ENCODE data around the gene ACKR2. TPM values are rescaled to one million over a fixed set of nuclear protein-coding genes. Genes with fewer than 3 reads are reported as not detected.

The ACKR2 gene
- polyA plus RNA-seq, 1 donor (not counting 4 experiments of a cell fraction or from before 2014, with no cell fraction given) = 0.22 TPM

- FAIRE-seq (peak; percentile 94), DNase-seq (ENCODE audit: low read depth, low spot score) (peak; percentile 81)
- H3K27ac ChIP-seq (ENCODE audit: control insufficient read depth, insufficient read depth, low read length) = peak overlapping the region; percentile 69
- no peaks in the 10 kb centered on the region for H3K9me1 ChIP-seq (ENCODE audit: control insufficient read depth, extremely low read depth, insufficient read depth, low read length)
- no peaks in the 10 kb centered on the region for H3K9me3 ChIP-seq (ENCODE audit: control insufficient read depth, low read depth, low read length)
- dilution Hi-C loops (cut with MboI; ENCODE audit: extremely low pct_ligation_motif_present, low sequenced_read_pairs) = no loop called here
- H3K79me2 ChIP-seq (ENCODE audit: control insufficient read depth, insufficient read depth, low read length) = no peaks in the 10 kb centered on the region
- peak overlapping the region in 2 of 3 experiments; percentile 28 to 45 for H3K4me3 ChIP-seq (ENCODE audit: control insufficient read depth in 2 of 3, extremely low read depth in 1 of 3, insufficient read depth in 2 of 3, low read depth in 1 of 3, low read length in 3 of 3)
- TF ChIP-seq, protein P1, sequence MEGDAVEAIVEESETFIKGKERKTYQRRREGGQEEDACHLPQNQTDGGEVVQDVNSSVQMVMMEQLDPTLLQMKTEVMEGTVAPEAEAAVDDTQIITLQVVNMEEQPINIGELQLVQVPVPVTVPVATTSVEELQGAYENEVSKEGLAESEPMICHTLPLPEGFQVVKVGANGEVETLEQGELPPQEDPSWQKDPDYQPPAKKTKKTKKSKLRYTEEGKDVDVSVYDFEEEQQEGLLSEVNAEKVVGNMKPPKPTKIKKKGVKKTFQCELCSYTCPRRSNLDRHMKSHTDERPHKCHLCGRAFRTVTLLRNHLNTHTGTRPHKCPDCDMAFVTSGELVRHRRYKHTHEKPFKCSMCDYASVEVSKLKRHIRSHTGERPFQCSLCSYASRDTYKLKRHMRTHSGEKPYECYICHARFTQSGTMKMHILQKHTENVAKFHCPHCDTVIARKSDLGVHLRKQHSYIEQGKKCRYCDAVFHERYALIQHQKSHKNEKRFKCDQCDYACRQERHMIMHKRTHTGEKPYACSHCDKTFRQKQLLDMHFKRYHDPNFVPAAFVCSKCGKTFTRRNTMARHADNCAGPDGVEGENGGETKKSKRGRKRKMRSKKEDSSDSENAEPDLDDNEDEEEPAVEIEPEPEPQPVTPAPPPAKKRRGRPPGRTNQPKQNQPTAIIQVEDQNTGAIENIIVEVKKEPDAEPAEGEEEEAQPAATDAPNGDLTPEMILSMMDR (optimal IDR thresholded peaks at IDR 0.05 in 1 of 3, IDR thresholded peaks at IDR 0.05 in 1 of 3, conservative IDR thresholded peaks at IDR 0.05 in 1 of 3; ENCODE audit: extremely low read depth in 1 of 3, insufficient read depth in 2 of 3, low read length in 3 of 3) = no peak
- no peak for TF ChIP-seq EZH2 (IDR thresholded peaks at IDR 0.05; ENCODE audit: low read length)
- peaks cover 21% of the 10 kb centered on the region for H3K4me1 ChIP-seq (ENCODE audit: control insufficient read depth, extremely low read depth, insufficient read depth, low read length)
- peak overlapping the region; percentile 22 for H3K9ac ChIP-seq (ENCODE audit: control insufficient read depth, extremely low read depth, insufficient read depth, low read length)
- H3K4me2 ChIP-seq (ENCODE audit: control insufficient read depth, extremely low read depth, insufficient read depth, low read depth, low read length) = peak overlapping the region; percentile 80
- H4K20me1 ChIP-seq (ENCODE audit: control insufficient read depth, extremely low read depth, insufficient read depth, low read length) = no peaks in the 10 kb centered on the region
- H2AFZ ChIP-seq (ENCODE audit: control insufficient read depth, low read length) = peak overlapping the region; percentile 62
- no peaks in the 10 kb centered on the region for H3K27me3 ChIP-seq (ENCODE audit: control insufficient read depth, extremely low read depth, insufficient read depth, low read length)
- no peaks in the 10 kb centered on the region for H3K36me3 ChIP-seq (ENCODE audit: control insufficient read depth in 2 of 2, extremely low read depth in 1 of 2, insufficient read depth in 2 of 2, low read length in 2 of 2)
Measured at GRCh38 chr3:42823351-42823750, 14.1 kb downstream of the ACKR2 start.

GRCh38 chr3:42826141-42826540, 16.9 kb downstream of the ACKR2 start:
- dilution Hi-C loops (cut with MboI; ENCODE audit: extremely low pct_ligation_motif_present, low sequenced_read_pairs) = no loop called here
- no peaks in the 10 kb centered on the region for H3K36me3 ChIP-seq (ENCODE audit: control insufficient read depth in 2 of 2, extremely low read depth in 1 of 2, insufficient read depth in 2 of 2, low read length in 2 of 2)
- H3K27ac ChIP-seq (ENCODE audit: control insufficient read depth, insufficient read depth, low read length) = no peak overlapping the region
- H3K9ac ChIP-seq (ENCODE audit: control insufficient read depth, extremely low read depth, insufficient read depth, low read length) = no peak overlapping the region
- no peak overlapping the region for H2AFZ ChIP-seq (ENCODE audit: control insufficient read depth, low read length)
- no peaks in the 10 kb centered on the region for H3K79me2 ChIP-seq (ENCODE audit: control insufficient read depth, insufficient read depth, low read length)
- FAIRE-seq (no peak), DNase-seq (ENCODE audit: low read depth, low spot score) (no peak)
- H3K9me3 ChIP-seq (ENCODE audit: control insufficient read depth, low read depth, low read length) = no peaks in the 10 kb centered on the region
- no peaks in the 10 kb centered on the region for H3K27me3 ChIP-seq (ENCODE audit: control insufficient read depth, extremely low read depth, insufficient read depth, low read length)
- H4K20me1 ChIP-seq (ENCODE audit: control insufficient read depth, extremely low read depth, insufficient read depth, low read length) = no peaks in the 10 kb centered on the region
- H3K9me1 ChIP-seq (ENCODE audit: control insufficient read depth, extremely low read depth, insufficient read depth, low read length) = no peaks in the 10 kb centered on the region
- H3K4me1 ChIP-seq (ENCODE audit: control insufficient read depth, extremely low read depth, insufficient read depth, low read length) = peaks cover 27% of the 10 kb centered on the region
- H3K4me2 ChIP-seq (ENCODE audit: control insufficient read depth, extremely low read depth, insufficient read depth, low read depth, low read length) = no peak overlapping the region
- no peak overlapping the region for H3K4me3 ChIP-seq (ENCODE audit: control insufficient read depth in 2 of 3, extremely low read depth in 1 of 3, insufficient read depth in 2 of 3, low read depth in 1 of 3, low read length in 3 of 3)
- TF ChIP-seq, protein P1 (optimal IDR thresholded peaks at IDR 0.05 in 1 of 3, IDR thresholded peaks at IDR 0.05 in 1 of 3, conservative IDR thresholded peaks at IDR 0.05 in 1 of 3; ENCODE audit: extremely low read depth in 1 of 3, insufficient read depth in 2 of 3, low read length in 3 of 3) = no peak
- TF ChIP-seq EZH2 (IDR thresholded peaks at IDR 0.05; ENCODE audit: low read length) = no peak

All from keratinocyte (primary cell).